Activated CD4-positive, alpha-beta T cell treated with anti-CD3 and anti-CD28 coated beads for 48 hours (primary cell): ENCODE data around the gene GPR142.
"Not testable (repeated sequence)": the region's sequence is repeated elsewhere in the genome, so short reads cannot be mapped to it uniquely, and the experiment has no call there.

Experiments
- DNase-seq: peaks from one replicate; pipeline ENCODE4 v3.0.0-alpha.2; 2020

The GPR142 gene

GRCh38 chr17:74394977-74395376 lies 27.7 kb downstream of the GPR142 start:
- DNase-seq: no peak

GRCh38 chr17:74396567-74396966 lies 29.3 kb downstream of the GPR142 start:
- DNase-seq: no peak

GRCh38 chr17:74402048-74402447 lies 34.7 kb downstream of the GPR142 start:
- DNase-seq: no peak

GRCh38 chr17:74403512-74404137 lies 36.3 kb downstream of the GPR142 start:
- DNase-seq: no peak

GRCh38 chr17:74404218-74404617 lies 36.9 kb downstream of the GPR142 start:
- DNase-seq: no peak

GRCh38 chr17:74404789-74405188 lies 37.5 kb downstream of the GPR142 start:
- no peak for DNase-seq

GRCh38 chr17:74405311-74405710 lies 38.0 kb downstream of the GPR142 start:
- DNase-seq: not testable (repeated sequence)

- DNase-seq: no peak
Observed at GRCh38 chr17:74407384-74407783, 40.1 kb downstream of the GPR142 start.

- no peak for DNase-seq
Observed at GRCh38 chr17:74408262-74408661, 41.0 kb downstream of the GPR142 start.

- no peak for DNase-seq
Observed at GRCh38 chr17:74408815-74409214, 41.5 kb downstream of the GPR142 start.

- DNase-seq: no peak
Observed at GRCh38 chr17:74410001-74410443, 42.7 kb downstream of the GPR142 start.

- no peak for DNase-seq
Observed at GRCh38 chr17:74412581-74412980, 45.3 kb downstream of the GPR142 start.

- no peak for DNase-seq
Observed at GRCh38 chr17:74413491-74413890, 46.2 kb downstream of the GPR142 start.

- no peak for DNase-seq
Observed at GRCh38 chr17:74414510-74414909, 47.2 kb downstream of the GPR142 start.

GRCh38 chr17:74415608-74416396 lies 48.5 kb downstream of the GPR142 start:
- DNase-seq: no peak

- peak; percentile 25 for DNase-seq
Observed at GRCh38 chr17:74417178-74418045, 50.1 kb downstream of the GPR142 start.

GRCh38 chr17:74419928-74420411 lies 52.7 kb downstream of the GPR142 start:
- DNase-seq: no peak
